K562 (cell line): ENCODE data around the gene DBT.
A peak's percentile ranks its signal among the peaks of the same experiment; 100 is the strongest.

Experiments used
- ETV6 ChIP-seq, 3 experiments: fragments of 150-350 bp in 1 of 3; sonication (generic) in 1 of 3; formaldehyde crosslinking in 1 of 3; IDR thresholded peaks; 2 replicates each; pipeline versions ENCODE4 v1.6.1 to v1.8.0; 2014 to 2022; ENCODE audit warnings: borderline replicate concordance in 2 of 3, low read depth in 2 of 3, antibody characterized with exemption in 1 of 3, low read length in 1 of 3, mild to moderate bottlenecking in 1 of 3, missing genetic modification reagents in 1 of 3
- NFIC ChIP-seq: fragments of 450-650 bp; IDR thresholded peaks from 2 replicates; pipeline ENCODE4 v1.6.1; 2017; ENCODE audit warnings: mild to moderate bottlenecking, inconsistent platforms
- POLR2H ChIP-seq: IDR thresholded peaks from 2 replicates; pipeline ENCODE4 v1.6.1; 2016; ENCODE audit warnings: missing genetic modification characterization, low read depth, mild to moderate bottlenecking, control low read depth, missing compliant biosample characterization, moderate library complexity
- PRPF4 ChIP-seq: fragments of 200-400 bp; formaldehyde crosslinking; IDR thresholded peaks from one replicate; pipeline ENCODE4 v1.6.1; 2017; ENCODE audit warnings: low read length, low read depth, mild to moderate bottlenecking; ENCODE audit not compliant: insufficient read depth, poor library complexity, severe bottlenecking
- SMARCE1 ChIP-seq: fragments of 450-650 bp; IDR thresholded peaks from 2 replicates; pipeline ENCODE4 v1.7.1; 2016; ENCODE audit warnings: mild to moderate bottlenecking
- SRSF9 ChIP-seq: fragments of 200-400 bp; formaldehyde crosslinking; IDR thresholded peaks from 2 replicates; pipeline ENCODE4 v1.6.1; 2017; ENCODE audit warnings: low read depth, low read length, borderline replicate concordance
- TF ChIP-seq, protein P1 (sequence below): sonication (generic); formaldehyde crosslinking; IDR thresholded peaks from 2 replicates; pipeline ENCODE4 v1.8.1; 2023; ENCODE audit warnings: mild to moderate bottlenecking, missing genetic modification reagents
- TF ChIP-seq, protein P2 (sequence below), 3 experiments: IDR thresholded peaks in 2 of 3; conservative IDR thresholded peaks in 1 of 3; 2 replicates each; pipeline ENCODE4 v1.5.1; 2011 to 2012; ENCODE audit warnings: low read length in 3 of 3, mild to moderate bottlenecking in 3 of 3, control low read depth in 2 of 3, improper control_type of control experiment in 1 of 3, inconsistent platforms in 1 of 3, low read depth in 1 of 3, mixed read lengths in 1 of 3, moderate library complexity in 1 of 3; ENCODE audit not compliant: insufficient read depth in 2 of 3
- TF ChIP-seq, protein P3 (sequence below): sonication (generic); formaldehyde crosslinking; IDR thresholded peaks from 2 replicates; pipeline ENCODE4 v1.8.1; 2022; ENCODE audit warnings: missing genetic modification reagents
- TF ChIP-seq, protein P4 (sequence below), 2 experiments: fragments of 450-650 bp; formaldehyde crosslinking in 1 of 2; IDR thresholded peaks; 2 replicates each; pipeline versions ENCODE4 v1.4.0 to v1.6.1; 2014 to 2020; ENCODE audit warnings: mild to moderate bottlenecking in 2 of 2, borderline replicate concordance in 1 of 2, low read depth in 1 of 2

DNA sequence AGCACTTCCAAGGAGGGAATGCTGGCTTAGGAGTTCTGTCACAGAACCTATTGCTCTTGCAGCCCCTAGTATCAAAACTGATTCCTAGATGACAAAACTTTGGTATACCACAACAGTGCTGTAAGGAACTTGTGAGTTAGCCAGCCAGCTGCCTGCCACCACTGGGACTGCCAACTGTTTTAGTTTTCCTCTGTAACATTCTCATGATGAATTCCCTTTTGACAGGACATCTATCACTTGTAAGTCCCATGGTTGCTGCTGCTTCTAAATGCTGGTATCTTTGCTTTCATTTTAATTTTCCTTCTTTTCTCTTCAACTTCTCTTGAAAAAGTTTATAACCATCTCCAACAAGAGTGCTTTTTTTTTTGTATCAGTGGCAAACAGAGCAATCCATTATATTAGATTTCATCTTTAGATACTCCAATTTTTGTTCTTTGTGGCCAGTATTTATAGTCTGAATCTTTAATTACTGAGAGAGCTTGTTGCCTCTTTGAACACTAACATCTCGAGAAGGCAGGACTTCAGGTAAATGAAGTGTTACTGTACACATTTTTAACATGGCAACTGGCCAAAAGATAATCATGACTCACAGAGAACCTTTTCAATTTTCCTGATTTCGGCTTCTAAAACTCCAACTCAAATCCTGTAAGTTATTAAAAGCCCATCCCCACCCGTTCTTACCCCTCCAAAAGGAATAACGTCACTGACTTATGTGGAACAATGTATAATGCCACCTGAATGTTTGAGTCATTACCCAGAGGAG is 19.8 kb downstream of the DBT start:
- TF ChIP-seq, protein P1, sequence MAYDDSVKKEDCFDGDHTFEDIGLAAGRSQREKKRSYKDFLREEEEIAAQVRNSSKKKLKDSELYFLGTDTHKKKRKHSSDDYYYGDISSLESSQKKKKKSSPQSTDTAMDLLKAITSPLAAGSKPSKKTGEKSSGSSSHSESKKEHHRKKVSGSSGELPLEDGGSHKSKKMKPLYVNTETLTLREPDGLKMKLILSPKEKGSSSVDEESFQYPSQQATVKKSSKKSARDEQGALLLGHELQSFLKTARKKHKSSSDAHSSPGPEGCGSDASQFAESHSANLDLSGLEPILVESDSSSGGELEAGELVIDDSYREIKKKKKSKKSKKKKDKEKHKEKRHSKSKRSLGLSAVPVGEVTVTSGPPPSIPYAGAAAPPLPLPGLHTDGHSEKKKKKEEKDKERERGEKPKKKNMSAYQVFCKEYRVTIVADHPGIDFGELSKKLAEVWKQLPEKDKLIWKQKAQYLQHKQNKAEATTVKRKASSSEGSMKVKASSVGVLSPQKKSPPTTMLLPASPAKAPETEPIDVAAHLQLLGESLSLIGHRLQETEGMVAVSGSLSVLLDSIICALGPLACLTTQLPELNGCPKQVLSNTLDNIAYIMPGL, result no peak
- TF ChIP-seq, protein P2, sequence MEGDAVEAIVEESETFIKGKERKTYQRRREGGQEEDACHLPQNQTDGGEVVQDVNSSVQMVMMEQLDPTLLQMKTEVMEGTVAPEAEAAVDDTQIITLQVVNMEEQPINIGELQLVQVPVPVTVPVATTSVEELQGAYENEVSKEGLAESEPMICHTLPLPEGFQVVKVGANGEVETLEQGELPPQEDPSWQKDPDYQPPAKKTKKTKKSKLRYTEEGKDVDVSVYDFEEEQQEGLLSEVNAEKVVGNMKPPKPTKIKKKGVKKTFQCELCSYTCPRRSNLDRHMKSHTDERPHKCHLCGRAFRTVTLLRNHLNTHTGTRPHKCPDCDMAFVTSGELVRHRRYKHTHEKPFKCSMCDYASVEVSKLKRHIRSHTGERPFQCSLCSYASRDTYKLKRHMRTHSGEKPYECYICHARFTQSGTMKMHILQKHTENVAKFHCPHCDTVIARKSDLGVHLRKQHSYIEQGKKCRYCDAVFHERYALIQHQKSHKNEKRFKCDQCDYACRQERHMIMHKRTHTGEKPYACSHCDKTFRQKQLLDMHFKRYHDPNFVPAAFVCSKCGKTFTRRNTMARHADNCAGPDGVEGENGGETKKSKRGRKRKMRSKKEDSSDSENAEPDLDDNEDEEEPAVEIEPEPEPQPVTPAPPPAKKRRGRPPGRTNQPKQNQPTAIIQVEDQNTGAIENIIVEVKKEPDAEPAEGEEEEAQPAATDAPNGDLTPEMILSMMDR (IDR thresholded peaks at IDR 0.05 in 2 of 3, conservative IDR thresholded peaks at IDR 0.05 in 1 of 3; ENCODE audit: insufficient read depth in 2 of 3, low read depth in 1 of 3, low read length in 3 of 3), result no peak
- TF ChIP-seq ETV6 (IDR thresholded peaks at IDR 0.05; ENCODE audit: borderline replicate concordance in 1 of 2, low read depth in 2 of 2, low read length in 1 of 2) (no peak), ETV6 (CRISPR knock-in tag; IDR thresholded peaks at IDR 0.05; ENCODE audit: borderline replicate concordance) (no peak), PRPF4 (no peak), NFIC (peak; percentile 68), SMARCE1 (no peak), SRSF9 (no peak), POLR2H (tag) (no peak)
- TF ChIP-seq, protein P3, sequence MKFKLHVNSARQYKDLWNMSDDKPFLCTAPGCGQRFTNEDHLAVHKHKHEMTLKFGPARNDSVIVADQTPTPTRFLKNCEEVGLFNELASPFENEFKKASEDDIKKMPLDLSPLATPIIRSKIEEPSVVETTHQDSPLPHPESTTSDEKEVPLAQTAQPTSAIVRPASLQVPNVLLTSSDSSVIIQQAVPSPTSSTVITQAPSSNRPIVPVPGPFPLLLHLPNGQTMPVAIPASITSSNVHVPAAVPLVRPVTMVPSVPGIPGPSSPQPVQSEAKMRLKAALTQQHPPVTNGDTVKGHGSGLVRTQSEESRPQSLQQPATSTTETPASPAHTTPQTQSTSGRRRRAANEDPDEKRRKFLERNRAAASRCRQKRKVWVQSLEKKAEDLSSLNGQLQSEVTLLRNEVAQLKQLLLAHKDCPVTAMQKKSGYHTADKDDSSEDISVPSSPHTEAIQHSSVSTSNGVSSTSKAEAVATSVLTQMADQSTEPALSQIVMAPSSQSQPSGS, result no peak
- TF ChIP-seq, protein P4, sequence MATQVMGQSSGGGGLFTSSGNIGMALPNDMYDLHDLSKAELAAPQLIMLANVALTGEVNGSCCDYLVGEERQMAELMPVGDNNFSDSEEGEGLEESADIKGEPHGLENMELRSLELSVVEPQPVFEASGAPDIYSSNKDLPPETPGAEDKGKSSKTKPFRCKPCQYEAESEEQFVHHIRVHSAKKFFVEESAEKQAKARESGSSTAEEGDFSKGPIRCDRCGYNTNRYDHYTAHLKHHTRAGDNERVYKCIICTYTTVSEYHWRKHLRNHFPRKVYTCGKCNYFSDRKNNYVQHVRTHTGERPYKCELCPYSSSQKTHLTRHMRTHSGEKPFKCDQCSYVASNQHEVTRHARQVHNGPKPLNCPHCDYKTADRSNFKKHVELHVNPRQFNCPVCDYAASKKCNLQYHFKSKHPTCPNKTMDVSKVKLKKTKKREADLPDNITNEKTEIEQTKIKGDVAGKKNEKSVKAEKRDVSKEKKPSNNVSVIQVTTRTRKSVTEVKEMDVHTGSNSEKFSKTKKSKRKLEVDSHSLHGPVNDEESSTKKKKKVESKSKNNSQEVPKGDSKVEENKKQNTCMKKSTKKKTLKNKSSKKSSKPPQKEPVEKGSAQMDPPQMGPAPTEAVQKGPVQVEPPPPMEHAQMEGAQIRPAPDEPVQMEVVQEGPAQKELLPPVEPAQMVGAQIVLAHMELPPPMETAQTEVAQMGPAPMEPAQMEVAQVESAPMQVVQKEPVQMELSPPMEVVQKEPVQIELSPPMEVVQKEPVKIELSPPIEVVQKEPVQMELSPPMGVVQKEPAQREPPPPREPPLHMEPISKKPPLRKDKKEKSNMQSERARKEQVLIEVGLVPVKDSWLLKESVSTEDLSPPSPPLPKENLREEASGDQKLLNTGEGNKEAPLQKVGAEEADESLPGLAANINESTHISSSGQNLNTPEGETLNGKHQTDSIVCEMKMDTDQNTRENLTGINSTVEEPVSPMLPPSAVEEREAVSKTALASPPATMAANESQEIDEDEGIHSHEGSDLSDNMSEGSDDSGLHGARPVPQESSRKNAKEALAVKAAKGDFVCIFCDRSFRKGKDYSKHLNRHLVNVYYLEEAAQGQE (IDR thresholded peaks at IDR 0.05; ENCODE audit: borderline replicate concordance), result no peak
- TF ChIP-seq, protein P4 (CRISPR knock-in tag; IDR thresholded peaks at IDR 0.05; ENCODE audit: low read depth), result no peak
